Liver (tissue), 9 donors: ENCODE measurements around the gene LSM10. TPM values are rescaled to one million over a fixed set of nuclear protein-coding genes. Genes with fewer than 3 reads are reported as not detected.

Experiments used
- DNase-seq: peaks from one replicate; pipeline ENCODE4 v3.0.0-alpha.2; 2017; ENCODE audit warnings: low spot score
- H3K27ac ChIP-seq, 2 donors: one replicate each; pipeline ENCODE4 v1.7.0; 2013; ENCODE audit warnings: inconsistent platforms in 2 of 2, low read length in 2 of 2, control low read depth in 1 of 2, low read depth in 1 of 2, mild to moderate bottlenecking in 1 of 2
- H3K27me3 ChIP-seq, 4 donors: one replicate each; pipeline versions ENCODE4 v1.6.1 to v1.7.0; 2013; ENCODE audit warnings: low read length in 3 of 4, inconsistent platforms in 1 of 4, mild to moderate bottlenecking in 1 of 4, moderate library complexity in 1 of 4; ENCODE audit not compliant: control insufficient read depth in 4 of 4, insufficient read depth in 4 of 4
- H3K36me3 ChIP-seq, 4 donors: one replicate each; pipeline versions ENCODE4 v1.6.1 to v1.7.0; 2013; ENCODE audit warnings: low read length in 3 of 4, mild to moderate bottlenecking in 3 of 4, low read depth in 1 of 4, moderate library complexity in 1 of 4; ENCODE audit not compliant: control insufficient read depth in 4 of 4, insufficient read depth in 3 of 4
- H3K4me1 ChIP-seq, 4 donors: one replicate each; pipeline versions ENCODE4 v1.6.1 to v1.7.0; 2013; ENCODE audit warnings: low read length in 3 of 4, mild to moderate bottlenecking in 3 of 4, moderate library complexity in 1 of 4; ENCODE audit not compliant: control insufficient read depth in 4 of 4, insufficient read depth in 4 of 4
- H3K4me3 ChIP-seq, 3 donors: one replicate each; pipeline versions ENCODE4 v1.6.1 to v1.7.0; 2013; ENCODE audit warnings: low read length in 3 of 3, control low read depth in 1 of 3, low read depth in 1 of 3, mild to moderate bottlenecking in 1 of 3
- H3K9ac ChIP-seq, 2 donors: one replicate each; pipeline ENCODE4 v1.7.0; 2013; ENCODE audit warnings: low read length in 2 of 2, mild to moderate bottlenecking in 2 of 2, moderate library complexity in 2 of 2, control low read depth in 1 of 2, low read depth in 1 of 2
- H3K9me3 ChIP-seq, 4 donors: one replicate each; pipeline versions ENCODE4 v1.6.1 to v1.7.0; 2013; ENCODE audit warnings: low read length in 3 of 4; ENCODE audit not compliant: control insufficient read depth in 4 of 4
- EGR1 ChIP-seq, 2 donors: IDR thresholded peaks; 2 replicates each; pipeline ENCODE4 v1.6.1; 2016 to 2018; ENCODE audit warnings: antibody characterized with exemption in 2 of 2, low read depth in 2 of 2
- FOXA1 ChIP-seq: IDR thresholded peaks from 2 replicates; pipeline ENCODE4 v1.6.1; 2016; ENCODE audit warnings: antibody characterized with exemption
- FOXA2 ChIP-seq: IDR thresholded peaks from 2 replicates; pipeline ENCODE4 v1.6.1; 2016; ENCODE audit warnings: antibody characterized with exemption
- GABPA ChIP-seq, 2 donors: IDR thresholded peaks in 1 of 2; conservative IDR thresholded peaks in 1 of 2; 2 replicates each; pipeline ENCODE4 v1.6.1; 2016; ENCODE audit warnings: antibody characterized with exemption in 2 of 2, mild to moderate bottlenecking in 1 of 2, moderate library complexity in 1 of 2
- HNF4A ChIP-seq, 2 donors: conservative IDR thresholded peaks; 2 replicates each; pipeline ENCODE4 v1.6.1; 2016; ENCODE audit warnings: antibody characterized with exemption in 2 of 2, mild to moderate bottlenecking in 2 of 2
- HNF4G ChIP-seq: IDR thresholded peaks from 2 replicates; pipeline ENCODE4 v1.6.1; 2016; ENCODE audit warnings: antibody characterized with exemption
- JUND ChIP-seq, 2 donors: IDR thresholded peaks; 2 replicates each; pipeline ENCODE4 v1.6.1; 2016; ENCODE audit warnings: antibody characterized with exemption in 2 of 2
- NR2F2 ChIP-seq: IDR thresholded peaks from 2 replicates; pipeline ENCODE4 v1.6.1; 2016; ENCODE audit warnings: antibody characterized with exemption
- RAD21 ChIP-seq, 2 donors: IDR thresholded peaks; 2 replicates each; pipeline ENCODE4 v1.6.1; 2016; ENCODE audit warnings: antibody characterized with exemption in 2 of 2, mild to moderate bottlenecking in 2 of 2
- REST ChIP-seq: IDR thresholded peaks from 2 replicates; pipeline ENCODE4 v1.6.1; 2016; ENCODE audit warnings: antibody characterized with exemption, mild to moderate bottlenecking
- RXRA ChIP-seq, 2 donors: IDR thresholded peaks; 2 replicates each; pipeline ENCODE4 v1.6.1; 2017 to 2018; ENCODE audit warnings: antibody characterized with exemption in 2 of 2, mild to moderate bottlenecking in 1 of 2
- SP1 ChIP-seq: IDR thresholded peaks from 2 replicates; pipeline ENCODE4 v1.6.1; 2018; ENCODE audit warnings: antibody characterized with exemption, mild to moderate bottlenecking
- TAF1 ChIP-seq: conservative IDR thresholded peaks from 2 replicates; pipeline ENCODE4 v1.6.1; 2016; ENCODE audit warnings: antibody characterized with exemption, mild to moderate bottlenecking
- YY1 ChIP-seq: IDR thresholded peaks from 2 replicates; pipeline ENCODE4 v1.6.1; 2016; ENCODE audit warnings: antibody characterized with exemption, mild to moderate bottlenecking
- WGBS: extraction: QIAGEN DNeasy Blood & Tissue Kit; methylation state at CpG from one replicate; pipeline ENCODE4 v1.1.7; 2013; 5-methylcytosine and 5-hydroxymethylcytosine counted together
- polyA plus RNA-seq, 2 donors: library from polyadenylated mRNA; stranded (reverse) in 1 of 2; unstranded in 1 of 2; fragments of 200-250 nt in 1 of 2; fragments of >200 nt in 1 of 2; fragmentation: Nextera tagmentation in 1 of 2; extraction: Ambion mirVana in 1 of 2; gene quantifications; one replicate each; pipeline versions ENCODE4 v1.2.1 to v1.2.3, GENCODE V29; 2013 to 2015
- total RNA-seq, 2 donors: library from RNA; depleted of rRNA; stranded (reverse); fragments of >200 nt; gene quantifications; one replicate each; pipeline ENCODE4 v1.2.3, GENCODE V29; 2014
- TF ChIP-seq, protein P1 (sequence below): IDR thresholded peaks from 2 replicates; pipeline ENCODE4 v1.6.1; 2016; ENCODE audit warnings: antibody characterized with exemption
- TF ChIP-seq, protein P2 (sequence below): IDR thresholded peaks from 2 replicates; pipeline ENCODE4 v1.6.1; 2016; ENCODE audit warnings: antibody characterized with exemption
- TF ChIP-seq, protein P3 (sequence below): IDR thresholded peaks from 2 replicates; pipeline ENCODE4 v1.6.1; 2016; ENCODE audit warnings: antibody characterized with exemption
- TF ChIP-seq, protein P4 (sequence below): fragments of 150-350 bp; IDR thresholded peaks from 2 replicates; pipeline ENCODE4 v1.5.1; 2017; ENCODE audit warnings: improper control_type of control experiment, low read depth, low read length; ENCODE audit not compliant: missing input control
- donor health status: healthy.
- donor health status: healthy.
- donor health status: healthy.
- donor health status: healthy.
- donor health status: healthy.

The LSM10 gene
- total and polyA plus RNA-seq, 4 donors = 6.2 to 45.2 (median 24.1) TPM

GRCh38 chr1:36380143-36380619, 17.5 kb downstream of the LSM10 start (continued):
- TF ChIP-seq, protein P1, sequence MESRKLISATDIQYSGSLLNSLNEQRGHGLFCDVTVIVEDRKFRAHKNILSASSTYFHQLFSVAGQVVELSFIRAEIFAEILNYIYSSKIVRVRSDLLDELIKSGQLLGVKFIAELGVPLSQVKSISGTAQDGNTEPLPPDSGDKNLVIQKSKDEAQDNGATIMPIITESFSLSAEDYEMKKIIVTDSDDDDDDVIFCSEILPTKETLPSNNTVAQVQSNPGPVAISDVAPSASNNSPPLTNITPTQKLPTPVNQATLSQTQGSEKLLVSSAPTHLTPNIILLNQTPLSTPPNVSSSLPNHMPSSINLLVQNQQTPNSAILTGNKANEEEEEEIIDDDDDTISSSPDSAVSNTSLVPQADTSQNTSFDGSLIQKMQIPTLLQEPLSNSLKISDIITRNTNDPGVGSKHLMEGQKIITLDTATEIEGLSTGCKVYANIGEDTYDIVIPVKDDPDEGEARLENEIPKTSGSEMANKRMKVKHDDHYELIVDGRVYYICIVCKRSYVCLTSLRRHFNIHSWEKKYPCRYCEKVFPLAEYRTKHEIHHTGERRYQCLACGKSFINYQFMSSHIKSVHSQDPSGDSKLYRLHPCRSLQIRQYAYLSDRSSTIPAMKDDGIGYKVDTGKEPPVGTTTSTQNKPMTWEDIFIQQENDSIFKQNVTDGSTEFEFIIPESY = no peak
- TF ChIP-seq FOXA2 (no peak), HNF4A (conservative IDR thresholded peaks at IDR 0.05) (peak; percentile 77 to 78), HNF4G (no peak), EGR1 (IDR thresholded peaks at IDR 0.05; ENCODE audit: low read depth in 2 of 2) (no peak)
- TF ChIP-seq, protein P2, sequence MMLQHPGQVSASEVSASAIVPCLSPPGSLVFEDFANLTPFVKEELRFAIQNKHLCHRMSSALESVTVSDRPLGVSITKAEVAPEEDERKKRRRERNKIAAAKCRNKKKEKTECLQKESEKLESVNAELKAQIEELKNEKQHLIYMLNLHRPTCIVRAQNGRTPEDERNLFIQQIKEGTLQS = no peak

DNA sequence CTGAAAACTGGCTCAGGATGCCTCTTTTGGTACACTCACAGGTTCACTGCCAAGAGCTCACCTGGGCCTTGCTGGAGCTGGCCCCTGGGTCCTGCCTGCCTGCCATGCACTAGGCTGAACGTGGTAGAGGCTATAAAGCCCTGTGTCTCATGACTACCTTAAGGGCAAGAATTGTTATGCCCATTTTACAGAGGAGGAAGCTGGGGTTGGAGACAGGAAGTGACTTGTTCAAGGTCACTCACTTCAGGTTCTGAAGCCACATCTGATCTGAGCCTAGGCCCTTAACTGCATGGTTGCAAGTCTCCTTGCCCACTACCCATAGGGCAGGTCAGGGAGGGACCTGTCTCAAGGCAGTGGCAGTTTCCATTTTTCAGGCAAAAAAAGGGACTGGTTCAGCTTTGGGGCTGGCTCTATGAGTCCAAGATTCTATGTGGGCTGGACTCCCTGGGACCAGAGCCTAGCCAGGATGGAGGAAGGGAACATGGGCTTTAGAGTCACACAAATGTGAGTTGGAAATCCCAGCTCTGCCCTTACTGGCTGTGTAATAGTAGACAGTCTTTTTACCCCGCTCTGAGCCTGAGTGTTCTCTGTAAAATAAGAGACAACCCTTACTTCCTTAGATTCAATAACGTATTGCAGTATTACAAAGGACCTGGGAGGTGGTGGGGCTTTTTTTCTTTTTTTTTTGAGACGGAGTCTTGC, 19.8 kb downstream of the LSM10 start:
- Histone ChIP-seq H3K9ac (no peak overlapping the region), H3K4me3 (no peak overlapping the region), H3K27ac (peak overlapping the region; percentile 7 to 23), H3K4me1 (peaks cover 19 to 61% (median 51%) of the 10 kb centered on the region in 4 donors), H3K27me3 (no peaks in the 10 kb centered on the region), H3K9me3 (no peaks in the 10 kb centered on the region), H3K36me3 (peaks cover 0 to 3% (median 1%) of the 10 kb centered on the region in 4 donors)
- TF ChIP-seq FOXA1 (no peak), REST (no peak), HNF4G (no peak), HNF4A (conservative IDR thresholded peaks at IDR 0.05) (no peak), RAD21 (IDR thresholded peaks at IDR 0.05) (no peak), SP1 (no peak), EGR1 (IDR thresholded peaks at IDR 0.05; ENCODE audit: low read depth in 2 of 2) (no peak), JUND (IDR thresholded peaks at IDR 0.05) (no peak), TAF1 (no peak), GABPA (IDR thresholded peaks at IDR 0.05 in 1 of 2, conservative IDR thresholded peaks at IDR 0.05 in 1 of 2) (no peak), RXRA (IDR thresholded peaks at IDR 0.05) (no peak), NR2F2 (no peak), FOXA2 (no peak), YY1 (no peak)
- TF ChIP-seq, protein P2 = no peak
- TF ChIP-seq, protein P3, sequence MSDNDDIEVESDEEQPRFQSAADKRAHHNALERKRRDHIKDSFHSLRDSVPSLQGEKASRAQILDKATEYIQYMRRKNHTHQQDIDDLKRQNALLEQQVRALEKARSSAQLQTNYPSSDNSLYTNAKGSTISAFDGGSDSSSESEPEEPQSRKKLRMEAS = no peak
- TF ChIP-seq, protein P1 = no peak
- TF ChIP-seq, protein P4, sequence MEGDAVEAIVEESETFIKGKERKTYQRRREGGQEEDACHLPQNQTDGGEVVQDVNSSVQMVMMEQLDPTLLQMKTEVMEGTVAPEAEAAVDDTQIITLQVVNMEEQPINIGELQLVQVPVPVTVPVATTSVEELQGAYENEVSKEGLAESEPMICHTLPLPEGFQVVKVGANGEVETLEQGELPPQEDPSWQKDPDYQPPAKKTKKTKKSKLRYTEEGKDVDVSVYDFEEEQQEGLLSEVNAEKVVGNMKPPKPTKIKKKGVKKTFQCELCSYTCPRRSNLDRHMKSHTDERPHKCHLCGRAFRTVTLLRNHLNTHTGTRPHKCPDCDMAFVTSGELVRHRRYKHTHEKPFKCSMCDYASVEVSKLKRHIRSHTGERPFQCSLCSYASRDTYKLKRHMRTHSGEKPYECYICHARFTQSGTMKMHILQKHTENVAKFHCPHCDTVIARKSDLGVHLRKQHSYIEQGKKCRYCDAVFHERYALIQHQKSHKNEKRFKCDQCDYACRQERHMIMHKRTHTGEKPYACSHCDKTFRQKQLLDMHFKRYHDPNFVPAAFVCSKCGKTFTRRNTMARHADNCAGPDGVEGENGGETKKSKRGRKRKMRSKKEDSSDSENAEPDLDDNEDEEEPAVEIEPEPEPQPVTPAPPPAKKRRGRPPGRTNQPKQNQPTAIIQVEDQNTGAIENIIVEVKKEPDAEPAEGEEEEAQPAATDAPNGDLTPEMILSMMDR = no peak
- DNase-seq = no peak
- WGBS = 87% methylated on average over 4 of the region's 4 CpGs
